ENCODE measurements around the gene MYO15A. TPM values are rescaled to one million over a fixed set of nuclear protein-coding genes. Genes with fewer than 3 reads are reported as not detected.

Gene MYO15A
- total RNA-seq, 1 donor from 2014 or later = 1.8 TPM

- no peak overlapping the region for H3K4me3 Mint-ChIP-seq
- H3K36me3 Mint-ChIP-seq = peaks cover 5% of the 10 kb centered on the region
- H3K4me1 Mint-ChIP-seq (ENCODE audit: unreplicated experiment) = peaks cover 4% of the 10 kb centered on the region
- TF ChIP-seq CTCF (conservative IDR thresholded peaks at IDR 0.05) = no peak
- H3K27me3 Mint-ChIP-seq = no peaks in the 10 kb centered on the region
- no peaks in the 10 kb centered on the region for H3K9me3 Mint-ChIP-seq
- no peak overlapping the region for H3K27ac Mint-ChIP-seq
- no peak for DNase-seq (ENCODE audit: extremely low spot score, unreplicated experiment)
Observed at GRCh38 chr17:18069101-18069500, 39.5 kb upstream of the MYO15A start.

- Mint-ChIP-seq H3K27me3 (peaks cover 5% of the 10 kb centered on the region), H3K9me3 (no peaks in the 10 kb centered on the region), H3K4me1 (ENCODE audit: unreplicated experiment) (peaks cover 4% of the 10 kb centered on the region), H3K36me3 (no peaks in the 10 kb centered on the region), H3K4me3 (no peak overlapping the region), H3K27ac (no peak overlapping the region)
- no peak for TF ChIP-seq CTCF (conservative IDR thresholded peaks at IDR 0.05)
- no peak for DNase-seq (ENCODE audit: extremely low spot score, unreplicated experiment)
Observed at GRCh38 chr17:18070861-18071340, 37.7 kb upstream of the MYO15A start.

DNA sequence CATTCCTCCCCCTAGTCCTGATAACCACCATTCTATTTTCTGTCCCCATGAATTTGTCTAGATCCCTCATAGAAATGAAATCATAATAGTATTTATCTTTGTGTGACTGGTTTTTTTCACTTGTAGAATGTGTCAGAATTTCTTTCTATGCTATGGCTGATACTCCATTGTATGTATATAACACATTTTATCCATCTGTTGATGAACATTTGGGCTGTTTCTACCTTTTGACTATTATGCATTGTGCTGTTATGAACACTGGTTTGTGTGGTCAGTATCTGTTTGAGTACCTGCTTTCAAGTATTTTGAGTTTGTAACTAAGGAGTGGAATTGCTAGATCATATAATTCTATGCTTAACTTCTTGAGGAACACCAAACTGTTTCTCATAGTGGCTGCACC, 36.8 kb upstream of the MYO15A start:
- Mint-ChIP-seq H3K36me3 (no peaks in the 10 kb centered on the region), H3K4me1 (ENCODE audit: unreplicated experiment) (peaks cover 4% of the 10 kb centered on the region), H3K27ac (no peak overlapping the region), H3K27me3 (peaks cover 5% of the 10 kb centered on the region), H3K4me3 (no peak overlapping the region), H3K9me3 (no peaks in the 10 kb centered on the region)
- no peak for TF ChIP-seq CTCF (conservative IDR thresholded peaks at IDR 0.05)
- no peak for DNase-seq (ENCODE audit: extremely low spot score, unreplicated experiment)

DNA sequence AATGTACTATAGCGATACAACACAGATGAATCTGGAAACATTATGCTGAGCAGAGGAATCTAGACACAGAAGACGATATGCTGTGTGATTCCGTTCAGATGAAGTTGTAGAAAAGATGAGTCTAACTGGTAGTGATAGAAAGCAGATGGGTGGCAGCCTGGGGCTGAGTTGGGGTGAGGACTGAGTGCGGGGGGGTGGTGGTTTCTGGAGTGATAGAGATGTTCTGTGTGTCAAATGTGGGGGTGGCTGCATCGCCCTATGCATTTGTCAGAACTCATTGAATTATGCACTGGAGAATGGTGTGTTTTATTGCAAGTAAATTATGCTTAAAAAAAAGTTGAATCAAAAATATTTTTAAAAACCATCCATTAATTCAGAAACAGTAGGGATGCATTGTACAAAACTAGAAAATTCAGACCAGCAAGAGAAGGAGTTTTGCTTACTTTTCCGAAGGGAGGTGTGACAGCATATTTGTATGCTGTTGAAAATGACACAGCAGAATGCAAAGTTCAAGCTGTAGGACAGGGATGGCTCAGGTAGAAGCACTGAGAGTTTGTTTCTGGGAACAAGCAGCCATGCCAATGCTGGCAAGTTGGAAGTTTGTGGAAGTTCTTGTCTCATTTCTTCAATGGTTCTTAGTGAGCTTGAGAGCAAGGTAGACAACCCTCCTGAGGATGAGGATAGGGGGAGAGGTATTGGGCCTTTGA, 33.8 kb upstream of the MYO15A start:
- H3K27me3 Mint-ChIP-seq = peaks cover 5% of the 10 kb centered on the region
- DNase-seq (ENCODE audit: extremely low spot score, unreplicated experiment) = no peak
- peaks cover 4% of the 10 kb centered on the region for H3K4me1 Mint-ChIP-seq (ENCODE audit: unreplicated experiment)
- no peaks in the 10 kb centered on the region for H3K36me3 Mint-ChIP-seq
- H3K4me3 Mint-ChIP-seq = no peak overlapping the region
- TF ChIP-seq CTCF (conservative IDR thresholded peaks at IDR 0.05) = no peak
- no peaks in the 10 kb centered on the region for H3K9me3 Mint-ChIP-seq
- no peak overlapping the region for H3K27ac Mint-ChIP-seq

DNA sequence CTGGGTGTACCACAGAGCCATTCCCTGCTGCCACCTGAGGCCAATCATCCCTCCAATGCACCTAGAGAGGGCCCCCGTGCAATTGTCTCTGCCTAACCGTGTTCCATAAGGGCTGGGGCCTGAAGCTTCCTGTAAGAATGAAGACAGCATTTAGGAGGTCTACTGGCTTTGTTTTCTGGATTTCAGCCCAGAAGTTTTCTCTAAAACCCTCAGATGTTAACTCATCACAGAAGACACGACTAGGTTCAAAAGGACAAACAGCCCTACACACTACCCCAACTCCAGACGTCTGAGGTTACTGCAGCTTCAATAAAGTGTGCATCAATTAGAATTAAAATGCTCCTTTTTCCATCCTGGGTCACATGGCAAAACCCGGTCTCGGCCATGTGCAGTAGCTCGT, 31.6 kb upstream of the MYO15A start:
- Mint-ChIP-seq H3K4me1 (ENCODE audit: unreplicated experiment) (no peaks in the 10 kb centered on the region), H3K27me3 (peaks cover 5% of the 10 kb centered on the region), H3K4me3 (no peak overlapping the region), H3K27ac (no peak overlapping the region), H3K36me3 (no peaks in the 10 kb centered on the region), H3K9me3 (no peaks in the 10 kb centered on the region)
- DNase-seq (ENCODE audit: extremely low spot score, unreplicated experiment) = no peak
- TF ChIP-seq CTCF (conservative IDR thresholded peaks at IDR 0.05) = no peak
